ENCODE data around the gene NRG3. TPM values are rescaled to one million over a fixed set of nuclear protein-coding genes. Genes with fewer than 3 reads are reported as not detected.

The NRG3 gene
- total RNA-seq, 1 donor from 2014 or later = 2.6 TPM

DNA sequence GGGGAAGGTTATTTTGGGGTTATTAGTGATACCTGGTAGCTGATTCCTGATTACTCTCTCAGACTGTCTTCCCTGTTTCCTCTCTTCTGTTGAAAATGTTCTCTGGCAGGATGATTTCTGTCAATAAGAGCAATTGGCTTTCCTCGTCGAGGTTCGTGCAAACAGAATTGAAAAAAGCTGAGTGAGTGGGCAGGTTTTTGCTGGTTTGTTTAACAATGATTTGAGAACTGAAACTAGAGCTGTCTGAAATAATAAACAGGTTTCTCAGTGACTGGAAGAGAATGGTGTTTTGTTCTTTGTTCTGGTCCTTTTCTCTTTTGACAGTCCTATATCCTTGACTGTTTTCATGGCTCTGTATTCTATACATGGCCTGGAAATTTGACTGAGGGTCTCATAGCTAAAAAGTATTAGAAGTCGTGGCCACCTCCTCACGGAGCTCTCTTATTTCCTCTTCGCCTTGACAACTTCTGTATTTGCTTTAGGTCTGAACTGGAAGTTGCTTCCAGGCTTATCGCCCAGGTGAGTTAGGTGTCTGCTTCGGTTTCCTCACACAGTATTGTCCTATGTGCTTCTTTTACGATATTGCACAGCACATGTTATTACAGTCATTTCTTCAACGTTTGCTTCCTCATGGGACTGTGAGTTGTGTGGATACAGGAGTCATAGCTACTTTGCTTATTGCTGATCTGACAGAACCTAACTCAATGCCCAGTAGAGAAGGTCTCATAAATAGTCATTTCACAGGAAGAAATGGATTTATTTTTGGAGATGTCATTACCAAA is 403.6 kb downstream of the NRG3 start:
- no peak for DNase-seq
- intact Hi-C loops (cut with DNase I) = no loop called here
- Histone ChIP-seq H3K4me3 (no peak overlapping the region), H3K9me3 (no peaks in the 10 kb centered on the region), H3K27me3 (ENCODE audit: low read depth) (no peaks in the 10 kb centered on the region), H3K27ac (no peak overlapping the region), H3K4me1 (no peaks in the 10 kb centered on the region), H3K36me3 (no peaks in the 10 kb centered on the region)
- peak in 1 of 2 donors; percentile 30 for ATAC-seq
- TF ChIP-seq, protein P1, sequence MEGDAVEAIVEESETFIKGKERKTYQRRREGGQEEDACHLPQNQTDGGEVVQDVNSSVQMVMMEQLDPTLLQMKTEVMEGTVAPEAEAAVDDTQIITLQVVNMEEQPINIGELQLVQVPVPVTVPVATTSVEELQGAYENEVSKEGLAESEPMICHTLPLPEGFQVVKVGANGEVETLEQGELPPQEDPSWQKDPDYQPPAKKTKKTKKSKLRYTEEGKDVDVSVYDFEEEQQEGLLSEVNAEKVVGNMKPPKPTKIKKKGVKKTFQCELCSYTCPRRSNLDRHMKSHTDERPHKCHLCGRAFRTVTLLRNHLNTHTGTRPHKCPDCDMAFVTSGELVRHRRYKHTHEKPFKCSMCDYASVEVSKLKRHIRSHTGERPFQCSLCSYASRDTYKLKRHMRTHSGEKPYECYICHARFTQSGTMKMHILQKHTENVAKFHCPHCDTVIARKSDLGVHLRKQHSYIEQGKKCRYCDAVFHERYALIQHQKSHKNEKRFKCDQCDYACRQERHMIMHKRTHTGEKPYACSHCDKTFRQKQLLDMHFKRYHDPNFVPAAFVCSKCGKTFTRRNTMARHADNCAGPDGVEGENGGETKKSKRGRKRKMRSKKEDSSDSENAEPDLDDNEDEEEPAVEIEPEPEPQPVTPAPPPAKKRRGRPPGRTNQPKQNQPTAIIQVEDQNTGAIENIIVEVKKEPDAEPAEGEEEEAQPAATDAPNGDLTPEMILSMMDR (IDR thresholded peaks at IDR 0.05) = no peak

DNA sequence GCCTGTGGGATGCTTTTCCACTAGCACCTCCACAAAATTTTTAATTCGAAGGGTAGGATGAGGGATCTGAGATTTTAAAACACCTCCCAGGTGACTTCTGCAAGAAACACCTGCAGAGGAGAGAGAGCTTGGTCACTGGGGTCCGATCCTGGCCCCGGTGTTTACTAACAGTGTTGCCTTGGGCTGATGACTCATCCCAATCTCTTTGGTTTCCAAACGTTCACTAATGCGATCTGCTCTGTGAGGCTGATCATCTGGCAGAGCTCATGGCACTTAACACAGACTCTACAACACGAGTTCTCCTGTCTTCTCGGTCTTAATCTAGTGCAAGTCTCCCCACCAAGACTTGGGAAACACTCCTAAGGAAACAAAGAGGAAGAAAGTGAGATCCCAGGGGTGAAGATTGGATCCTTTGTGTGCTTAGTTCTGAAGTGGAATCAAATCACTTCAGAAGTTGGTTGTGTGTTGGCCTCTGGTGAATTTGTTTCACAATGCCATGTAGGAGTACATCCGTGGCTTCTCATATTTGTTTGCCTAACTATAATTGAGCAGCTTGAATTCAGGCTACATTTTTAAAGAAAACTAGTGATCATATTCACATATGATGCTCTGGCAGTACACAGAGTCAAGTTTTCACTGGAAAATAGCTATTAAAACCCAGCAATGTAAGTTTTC is 407.9 kb downstream of the NRG3 start:
- intact Hi-C loops (cut with DNase I) = no loop called here

DNA sequence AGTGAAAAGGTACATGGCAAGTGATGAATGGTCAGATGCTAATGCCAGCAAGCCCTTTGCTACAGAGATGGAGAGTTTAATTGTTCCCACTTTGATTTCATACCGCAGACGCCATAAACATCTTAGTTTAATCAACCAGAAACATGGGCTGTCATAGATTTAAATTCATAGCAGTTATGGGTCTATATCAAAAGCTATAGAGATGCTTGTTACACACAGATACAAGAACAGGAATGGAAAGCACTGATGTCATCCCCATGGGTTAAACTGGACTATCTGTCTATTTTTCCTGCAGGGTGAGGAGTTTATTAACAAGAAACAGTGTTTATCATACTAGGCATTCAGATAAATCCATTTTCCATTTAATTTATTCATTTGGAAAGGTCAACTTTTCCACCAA is 409.2 kb downstream of the NRG3 start:
- ATAC-seq (no peak), DNase-seq (no peak)
- no peaks in the 10 kb centered on the region for H3K27me3 ChIP-seq (ENCODE audit: low read depth)
- H3K9me3 ChIP-seq = no peaks in the 10 kb centered on the region
- H3K27ac ChIP-seq = no peak overlapping the region
- intact Hi-C loops (cut with DNase I) = no loop called here
- no peaks in the 10 kb centered on the region for H3K36me3 ChIP-seq
- no peaks in the 10 kb centered on the region for H3K4me1 ChIP-seq
- no peak overlapping the region for H3K4me3 ChIP-seq
- TF ChIP-seq, protein P1 (IDR thresholded peaks at IDR 0.05) = no peak

More for the DNA sequence above, 407.9 kb downstream of the NRG3 start:
- Histone ChIP-seq H3K27ac (no peak overlapping the region), H3K27me3 (ENCODE audit: low read depth) (no peaks in the 10 kb centered on the region), H3K4me1 (no peaks in the 10 kb centered on the region), H3K9me3 (no peaks in the 10 kb centered on the region), H3K4me3 (no peak overlapping the region), H3K36me3 (no peaks in the 10 kb centered on the region)
- TF ChIP-seq, protein P1 (IDR thresholded peaks at IDR 0.05) = no peak
- ATAC-seq (peak; percentile 41 to 55), DNase-seq (no peak)

GRCh38 chr10:82288461-82288881 is 413.5 kb downstream of the NRG3 start:
- no peak overlapping the region for H3K4me3 ChIP-seq
- H3K36me3 ChIP-seq = no peaks in the 10 kb centered on the region
- no peaks in the 10 kb centered on the region for H3K27me3 ChIP-seq (ENCODE audit: low read depth)
- no peaks in the 10 kb centered on the region for H3K9me3 ChIP-seq
- TF ChIP-seq, protein P1 (IDR thresholded peaks at IDR 0.05) = no peak
- H3K27ac ChIP-seq = no peak overlapping the region
- peak; percentile 49 for DNase-seq
- peak; percentile 64 to 80 for ATAC-seq
- H3K4me1 ChIP-seq = no peaks in the 10 kb centered on the region
- intact Hi-C loops (cut with DNase I) = no loop called here

GRCh38 chr10:82289945-82290344 is 415.0 kb downstream of the NRG3 start:
- peak; percentile 73 for ATAC-seq

More at GRCh38 chr10:82289945-82290344, 415.0 kb downstream of the NRG3 start:
- DNase-seq = no peak
- no peaks in the 10 kb centered on the region for H3K36me3 ChIP-seq
- no peaks in the 10 kb centered on the region for H3K27me3 ChIP-seq (ENCODE audit: low read depth)
- intact Hi-C loops (cut with DNase I) = no loop called here
- no peak overlapping the region for H3K4me3 ChIP-seq
- no peaks in the 10 kb centered on the region for H3K9me3 ChIP-seq
- TF ChIP-seq, protein P1 (IDR thresholded peaks at IDR 0.05) = no peak
- H3K27ac ChIP-seq = no peak overlapping the region
- H3K4me1 ChIP-seq = no peaks in the 10 kb centered on the region
